NCI-H446 treated with DMSO at 0.1 percent for 48 hours (cell line): Measurements from ENCODE around the gene CYP2R1.
"Not testable (repeated sequence)": the region's sequence is repeated elsewhere in the genome, so short reads cannot be mapped to it uniquely, and the experiment has no call there.

ENCODE experiments used
- DNase-seq: peaks from one replicate; lab custom pipeline; 2025; lab: John Stamatoyannopoulos, UW

CYP2R1 gene

GRCh38 chr11:14891143-14892035, 642 bp downstream of the CYP2R1 start:
- peak; percentile 97 for DNase-seq

- DNase-seq: no peak
These were observed 5.5 kb downstream of the CYP2R1 start for GRCh38 chr11:14886513-14886912.

GRCh38 chr11:14884667-14885273, 7.3 kb downstream of the CYP2R1 start:
- DNase-seq: no peak

- not testable (repeated sequence) for DNase-seq
These were observed 8.3 kb downstream of the CYP2R1 start for GRCh38 chr11:14883683-14884082.

GRCh38 chr11:14882196-14882595, 9.8 kb downstream of the CYP2R1 start:
- no peak for DNase-seq

GRCh38 chr11:14881576-14882193, 10.3 kb downstream of the CYP2R1 start:
- no peak for DNase-seq

- DNase-seq: no peak
These were observed 16.9 kb downstream of the CYP2R1 start for GRCh38 chr11:14875163-14875562.

- no peak for DNase-seq
These were observed 18.4 kb downstream of the CYP2R1 start for GRCh38 chr11:14873632-14874031.

GRCh38 chr11:14872032-14872431, 20.0 kb downstream of the CYP2R1 start:
- no peak for DNase-seq

- not testable (repeated sequence) for DNase-seq
These were observed 28.3 kb downstream of the CYP2R1 start for GRCh38 chr11:14863775-14864174.

GRCh38 chr11:14861680-14862079, 30.4 kb downstream of the CYP2R1 start:
- DNase-seq: no peak

GRCh38 chr11:14860511-14860910, 31.5 kb downstream of the CYP2R1 start:
- DNase-seq: no peak

GRCh38 chr11:14858404-14858803, 33.6 kb downstream of the CYP2R1 start:
- no peak for DNase-seq

GRCh38 chr11:14857621-14858020, 34.4 kb downstream of the CYP2R1 start:
- no peak for DNase-seq

- DNase-seq: no peak
These were observed 36.1 kb downstream of the CYP2R1 start for GRCh38 chr11:14855890-14856289.

GRCh38 chr11:14854057-14854456, 38.0 kb downstream of the CYP2R1 start:
- no peak for DNase-seq

GRCh38 chr11:14852571-14853177, 39.4 kb downstream of the CYP2R1 start:
- DNase-seq: no peak

- no peak for DNase-seq
These were observed 50.0 kb downstream of the CYP2R1 start for GRCh38 chr11:14842002-14842401.

GRCh38 chr11:14835496-14836492, 56.2 kb downstream of the CYP2R1 start:
- DNase-seq: no peak
